Cardiac fibroblast (primary cell): ENCODE measurements around the gene SPPL2B.
"Not testable (repeated sequence)": the region's sequence is repeated elsewhere in the genome, so short reads cannot be mapped to it uniquely, and the experiment has no call there.

ENCODE experiments used
- DNase-seq, 2 donors: peaks; one replicate each; pipeline versions ENCODE4 v3.0.0 to v3.0.0-alpha.2; 2010; ENCODE audit warnings: low read depth in 2 of 2
- H3K4me3 ChIP-seq, 2 donors: replicated peaks in 1 of 2; 1 replicate in 1 of 2; 2 replicates in 1 of 2; pipeline ENCODE4 v1.5.1; 2011; ENCODE audit warnings: low read depth in 2 of 2, low read length in 2 of 2, mild to moderate bottlenecking in 2 of 2, moderate library complexity in 1 of 2
- TF ChIP-seq, protein P1 (sequence below): IDR thresholded peaks from one replicate; pipeline ENCODE4 v1.5.1; 2011; ENCODE audit warnings: low read depth, mild to moderate bottlenecking, low read length, inconsistent platforms

The SPPL2B gene, protein sequence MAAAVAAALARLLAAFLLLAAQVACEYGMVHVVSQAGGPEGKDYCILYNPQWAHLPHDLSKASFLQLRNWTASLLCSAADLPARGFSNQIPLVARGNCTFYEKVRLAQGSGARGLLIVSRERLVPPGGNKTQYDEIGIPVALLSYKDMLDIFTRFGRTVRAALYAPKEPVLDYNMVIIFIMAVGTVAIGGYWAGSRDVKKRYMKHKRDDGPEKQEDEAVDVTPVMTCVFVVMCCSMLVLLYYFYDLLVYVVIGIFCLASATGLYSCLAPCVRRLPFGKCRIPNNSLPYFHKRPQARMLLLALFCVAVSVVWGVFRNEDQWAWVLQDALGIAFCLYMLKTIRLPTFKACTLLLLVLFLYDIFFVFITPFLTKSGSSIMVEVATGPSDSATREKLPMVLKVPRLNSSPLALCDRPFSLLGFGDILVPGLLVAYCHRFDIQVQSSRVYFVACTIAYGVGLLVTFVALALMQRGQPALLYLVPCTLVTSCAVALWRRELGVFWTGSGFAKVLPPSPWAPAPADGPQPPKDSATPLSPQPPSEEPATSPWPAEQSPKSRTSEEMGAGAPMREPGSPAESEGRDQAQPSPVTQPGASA

DNA sequence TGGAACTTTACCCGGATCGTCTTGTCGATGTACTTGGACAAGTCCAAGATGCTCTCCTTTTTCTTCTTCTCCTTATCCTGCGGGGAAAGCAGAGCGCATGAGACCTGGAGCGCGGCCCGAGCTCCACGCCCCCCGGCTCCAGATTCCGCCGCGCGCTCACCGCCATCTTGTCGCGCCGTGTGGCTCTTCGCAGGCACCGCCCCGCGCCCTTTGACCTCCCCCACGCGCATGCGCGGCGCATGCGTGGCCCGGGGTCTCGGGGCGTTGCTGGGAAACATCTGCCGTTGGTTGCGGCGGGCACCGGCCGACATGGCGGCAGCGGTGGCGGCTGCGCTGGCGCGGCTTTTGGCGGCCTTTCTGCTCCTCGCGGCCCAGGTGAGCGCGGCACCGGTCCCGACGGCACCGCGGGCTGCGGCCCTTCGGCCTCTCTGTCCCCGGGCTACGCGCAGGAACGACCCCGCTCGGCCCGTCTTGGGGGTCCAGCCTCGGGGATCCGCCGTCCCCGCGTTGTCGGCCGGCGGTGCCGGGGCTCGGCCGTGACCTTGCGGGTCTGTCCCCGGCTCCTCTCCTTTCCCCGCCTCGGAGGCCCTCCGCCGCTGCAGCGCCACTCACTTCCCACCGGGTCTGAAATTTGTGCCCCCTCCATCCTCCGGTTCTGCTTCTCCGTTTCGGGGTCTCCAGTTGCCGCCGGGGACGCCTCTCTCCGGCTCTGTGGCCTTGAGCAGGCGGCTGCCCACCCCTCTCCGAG, at the start of gene SPPL2B, which contains the start of gene LSM7:
SPPL2B (plus strand) TSS at position 284 of the 748 bp plus-strand sequence; CDS start at position 310, 26 bp downstream.
LSM7 (minus strand) TSS at position 186 of the 748 bp plus-strand sequence; CDS start at position 166, 20 bp downstream.
- H3K4me3 ChIP-seq: peak within 1 kb of the TSS; percentile 91 to 94
- TF ChIP-seq, protein P1, sequence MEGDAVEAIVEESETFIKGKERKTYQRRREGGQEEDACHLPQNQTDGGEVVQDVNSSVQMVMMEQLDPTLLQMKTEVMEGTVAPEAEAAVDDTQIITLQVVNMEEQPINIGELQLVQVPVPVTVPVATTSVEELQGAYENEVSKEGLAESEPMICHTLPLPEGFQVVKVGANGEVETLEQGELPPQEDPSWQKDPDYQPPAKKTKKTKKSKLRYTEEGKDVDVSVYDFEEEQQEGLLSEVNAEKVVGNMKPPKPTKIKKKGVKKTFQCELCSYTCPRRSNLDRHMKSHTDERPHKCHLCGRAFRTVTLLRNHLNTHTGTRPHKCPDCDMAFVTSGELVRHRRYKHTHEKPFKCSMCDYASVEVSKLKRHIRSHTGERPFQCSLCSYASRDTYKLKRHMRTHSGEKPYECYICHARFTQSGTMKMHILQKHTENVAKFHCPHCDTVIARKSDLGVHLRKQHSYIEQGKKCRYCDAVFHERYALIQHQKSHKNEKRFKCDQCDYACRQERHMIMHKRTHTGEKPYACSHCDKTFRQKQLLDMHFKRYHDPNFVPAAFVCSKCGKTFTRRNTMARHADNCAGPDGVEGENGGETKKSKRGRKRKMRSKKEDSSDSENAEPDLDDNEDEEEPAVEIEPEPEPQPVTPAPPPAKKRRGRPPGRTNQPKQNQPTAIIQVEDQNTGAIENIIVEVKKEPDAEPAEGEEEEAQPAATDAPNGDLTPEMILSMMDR: no peak
- DNase-seq: peak; percentile 85 to 92

GRCh38 chr19:2280633-2281264, 47.7 kb upstream of the SPPL2B start:
- TF ChIP-seq, protein P1: no peak
- H3K4me3 ChIP-seq: no peak overlapping the region
- DNase-seq: no peak

GRCh38 chr19:2281265-2282061, 47.0 kb upstream of the SPPL2B start:
- DNase-seq: not testable (repeated sequence)
- H3K4me3 ChIP-seq: peak overlapping the region; percentile 26 to 39

- TF ChIP-seq, protein P1: no peak
- DNase-seq: peak; percentile 31 to 51
- H3K4me3 ChIP-seq: peak within 1 kb of the TSS; percentile 26 to 39
These were observed 46.2 kb upstream of the SPPL2B start, which contains the start of gene PEAK3 for GRCh38 chr19:2282062-2282861. Gene PEAK3, minus strand, starts transcription at chr19:2282175. Its CDS starts 1,244 bp downstream, at chr19:2280931.

- no peak overlapping the region for H3K4me3 ChIP-seq
- TF ChIP-seq, protein P1: no peak
- DNase-seq: no peak
These were observed 45.6 kb upstream of the SPPL2B start for GRCh38 chr19:2282862-2283237.

GRCh38 chr19:2283835-2284507, 44.5 kb upstream of the SPPL2B start:
- TF ChIP-seq, protein P1: no peak

More at GRCh38 chr19:2283835-2284507, 44.5 kb upstream of the SPPL2B start:
- H3K4me3 ChIP-seq: no peak overlapping the region
- no peak for DNase-seq
